HG03108 (cell line): ENCODE measurements around the gene ISM1.

Source experiments
- ATAC-seq: cut with Tn5 transposase; IDR thresholded peaks from one replicate; pipeline ENCODE4 v1.9.1; 2021; ENCODE audit warnings: moderate library complexity; ENCODE audit not compliant: unreplicated experiment

The ISM1 gene

GRCh38 chr20:13251904-13252297 is 30.8 kb downstream of the ISM1 start:
- no peak for ATAC-seq

GRCh38 chr20:13255356-13255755 is 34.3 kb downstream of the ISM1 start:
- ATAC-seq = no peak

- no peak for ATAC-seq
Observed at GRCh38 chr20:13256606-13257005, 35.5 kb downstream of the ISM1 start.

GRCh38 chr20:13259921-13260320 is 38.8 kb downstream of the ISM1 start:
- ATAC-seq = no peak

- no peak for ATAC-seq
Observed at GRCh38 chr20:13260650-13261279, 39.7 kb downstream of the ISM1 start.

GRCh38 chr20:13261460-13262301 is 40.6 kb downstream of the ISM1 start:
- ATAC-seq = no peak

- no peak for ATAC-seq
Observed at GRCh38 chr20:13262302-13262650, 41.2 kb downstream of the ISM1 start.

GRCh38 chr20:13262671-13263360 is 41.7 kb downstream of the ISM1 start:
- ATAC-seq = no peak

GRCh38 chr20:13263451-13263850 is 42.4 kb downstream of the ISM1 start:
- ATAC-seq = no peak

- no peak for ATAC-seq
Observed at GRCh38 chr20:13264907-13265306, 43.8 kb downstream of the ISM1 start.

- ATAC-seq = no peak
Observed at GRCh38 chr20:13265941-13266340, 44.9 kb downstream of the ISM1 start.

GRCh38 chr20:13267231-13267630 is 46.2 kb downstream of the ISM1 start:
- ATAC-seq = no peak

- ATAC-seq = no peak
Observed at GRCh38 chr20:13268953-13269352, 47.9 kb downstream of the ISM1 start.

- ATAC-seq = no peak
Observed at GRCh38 chr20:13270211-13270610, 49.1 kb downstream of the ISM1 start.

GRCh38 chr20:13271098-13271497 is 50.0 kb downstream of the ISM1 start:
- ATAC-seq = no peak

- no peak for ATAC-seq
Observed at GRCh38 chr20:13271977-13272975, 51.2 kb downstream of the ISM1 start.

GRCh38 chr20:13274275-13274861 is 53.3 kb downstream of the ISM1 start:
- ATAC-seq = no peak

GRCh38 chr20:13276945-13277541 is 56.0 kb downstream of the ISM1 start:
- no peak for ATAC-seq

GRCh38 chr20:13277663-13278295 is 56.7 kb downstream of the ISM1 start:
- ATAC-seq = no peak
